ENCODE results near the gene PLCD3. TPM values are rescaled to one million over a fixed set of nuclear protein-coding genes. Genes with fewer than 3 reads are reported as not detected.

PLCD3 gene
- total and polyA plus RNA-seq, 9 of the 15 experiments (the other 6 are each of a cell fraction or from before 2014, with no cell fraction given): 0.20 to 22.6 (median 7.5) TPM

- TF ChIP-seq ZNF740 (CRISPR knock-in tag; IDR thresholded peaks at IDR 0.05) (0 out of 2 replicates have a peak, but pooled peaks have one; percentile 1), ZNF740 (tag; IDR thresholded peaks at IDR 0.05) (no peak), ARID4B (CRISPR knock-in tag; IDR thresholded peaks at IDR 0.05) (no peak), XRCC4 (IDR thresholded peaks at IDR 0.05; ENCODE audit: extremely low read depth, insufficient read depth, insufficient read length) (no peak), GTF2E2 (tag; IDR thresholded peaks at IDR 0.05) (no peak; the same call in 1 of the 2 replicates), ZNF395 (CRISPR knock-in tag; IDR thresholded peaks at IDR 0.05) (0 out of 2 replicates have a peak, but pooled peaks have one; percentile 9), FOXA3 (CRISPR knock-in tag; conservative IDR thresholded peaks at IDR 0.05 in 1 of 2, IDR thresholded peaks at IDR 0.05 in 1 of 2) (0 out of 4 replicates have a peak, but pooled peaks of 1 of the 2 experiments have one; percentile 30), CBX3 (IDR thresholded peaks at IDR 0.05; ENCODE audit: borderline replicate concordance in 1 of 2, low read length in 2 of 2) (no peak), HSF4 (CRISPR knock-in tag; IDR thresholded peaks at IDR 0.05; ENCODE audit: borderline replicate concordance) (no peak), NCOA2 (IDR thresholded peaks at IDR 0.05; ENCODE audit: partially characterized antibody in 2 of 2) (no peak), KLF6 (CRISPR knock-in tag; IDR thresholded peaks at IDR 0.05; ENCODE audit: borderline replicate concordance) (no peak), RHOXF2B (CRISPR knock-in tag; conservative IDR thresholded peaks at IDR 0.05) (no peak), BCOR (IDR thresholded peaks at IDR 0.05) (no peak), MLLT1 (IDR thresholded peaks at IDR 0.05) (no peak), SFPQ (IDR thresholded peaks at IDR 0.05; ENCODE audit: low read depth, low read length) (no peak)
Measured at GRCh38 chr17:45061606-45062205, 70.6 kb downstream of the PLCD3 start (continued).

Measured in K562 (cell line).